IMR-90 (cell line): ENCODE data around the gene ZNF654. TPM values are rescaled to one million over a fixed set of nuclear protein-coding genes. Genes with fewer than 3 reads are reported as not detected.

Source experiments
- ATAC-seq: fragments of 200-7000 bp; cut with Tn5 transposase; 2 replicates; pipeline ENCODE4 v1.9.1; 2020; ENCODE audit warnings: low read depth, mild to moderate bottlenecking, moderate library complexity
- BruUV-seq: library from RNA; stranded (reverse); fragments of 400-500 nt; replicated peaks from 2 replicates; lab custom pipeline; 2021; lab: Mats Ljungman, UMichigan
- CTCF ChIA-PET: fragments of 300-600 bp; formaldehyde crosslinking; extraction: SDS; loops from one replicate; lab custom pipeline; 2021; ENCODE audit warnings: antibody characterized with exemption; lab: Yijun Ruan, JAX
- POLR2A ChIA-PET: fragments of 300-600 bp; sonication (Branson Sonifier 250); formaldehyde crosslinking; loops from one replicate; lab custom pipeline; 2022; ENCODE audit warnings: antibody characterized with exemption; ENCODE audit not compliant: unreplicated experiment; lab: Charles Lee
- DNase-seq: peaks from one replicate; pipeline ENCODE4 v3.0.0; 2013
- H2AFZ ChIP-seq: replicated peaks from 2 replicates; pipeline ENCODE3; 2013; ENCODE audit warnings: low read length, mild to moderate bottlenecking; ENCODE audit not compliant: poor library complexity
- H2AK5ac ChIP-seq: 2 replicates; pipeline ENCODE4 v1.6.1; 2013; ENCODE audit warnings: low read depth, low read length, inconsistent platforms
- H2AK9ac ChIP-seq: replicated peaks from 2 replicates; pipeline ENCODE3; 2013; ENCODE audit warnings: mild to moderate bottlenecking, low read depth, low read length, moderate library complexity; ENCODE audit not compliant: poor library complexity
- H2BK120ac ChIP-seq: 2 replicates; pipeline ENCODE4 v1.6.1; 2013; ENCODE audit warnings: low read depth, low read length, inconsistent platforms
- H2BK15ac ChIP-seq: 3 replicates; pipeline ENCODE4 v1.6.1; 2013; ENCODE audit warnings: low read depth, low read length, inconsistent platforms
- H2BK20ac ChIP-seq: 2 replicates; pipeline ENCODE4 v1.6.1; 2013; ENCODE audit warnings: low read depth, mild to moderate bottlenecking, inconsistent platforms, low read length, moderate library complexity
- H2BK5ac ChIP-seq: 2 replicates; pipeline ENCODE4 v1.6.1; 2013; ENCODE audit warnings: mild to moderate bottlenecking, low read depth, low read length, inconsistent platforms; ENCODE audit not compliant: poor library complexity, severe bottlenecking
- H3K14ac ChIP-seq: replicated peaks from 2 replicates; pipeline ENCODE4 v1.6.1; 2013; ENCODE audit warnings: low read depth, low read length, inconsistent platforms
- H3K18ac ChIP-seq: 2 replicates; pipeline ENCODE4 v1.6.1; 2013; ENCODE audit warnings: low read depth, low read length, control low read depth
- H3K23ac ChIP-seq: 2 replicates; pipeline ENCODE4 v1.6.1; 2013; ENCODE audit warnings: low read depth, low read length, inconsistent platforms
- H3K27ac ChIP-seq: 2 replicates; pipeline ENCODE4 v1.5.1; 2013; ENCODE audit warnings: mild to moderate bottlenecking, control low read depth, low read length; ENCODE audit not compliant: insufficient read depth
- H3K27me3 ChIP-seq: 2 replicates; pipeline ENCODE4 v1.6.1; 2013; ENCODE audit warnings: low read length; ENCODE audit not compliant: control insufficient read depth, insufficient read depth
- H3K36me3 ChIP-seq: 2 replicates; pipeline ENCODE4 v1.6.1; 2013; ENCODE audit warnings: low read length, mixed read lengths; ENCODE audit not compliant: control insufficient read depth, insufficient read depth
- H3K4ac ChIP-seq: 2 replicates; pipeline ENCODE4 v1.6.1; 2013; ENCODE audit warnings: low read depth, low read length, inconsistent platforms
- H3K4me1 ChIP-seq: 2 replicates; pipeline ENCODE4 v1.6.1; 2013; ENCODE audit warnings: low read length, mixed read lengths; ENCODE audit not compliant: control insufficient read depth, insufficient read depth
- H3K4me2 ChIP-seq: 2 replicates; pipeline ENCODE4 v1.6.1; 2013; ENCODE audit warnings: low read depth, mild to moderate bottlenecking, control low read depth, low read length, moderate library complexity
- H3K4me3 ChIP-seq: 2 replicates; pipeline ENCODE4 v1.5.1; 2013; ENCODE audit warnings: low read depth, mild to moderate bottlenecking, control low read depth, low read length, moderate library complexity; ENCODE audit not compliant: insufficient read depth
- H3K56ac ChIP-seq: 2 replicates; pipeline ENCODE4 v1.6.1; 2013; ENCODE audit warnings: low read length, inconsistent platforms; ENCODE audit not compliant: insufficient read depth; ENCODE audit errors: extremely low read depth
- H3K79me1 ChIP-seq, 2 experiments: 2 replicates each; pipeline ENCODE4 v1.6.1; 2013; ENCODE audit warnings: low read length in 2 of 2, inconsistent platforms in 1 of 2, low read depth in 1 of 2
- H3K9ac ChIP-seq: 2 replicates; pipeline ENCODE4 v1.6.1; 2013; ENCODE audit warnings: low read depth, low read length, control low read depth
- H3K9me1 ChIP-seq: 2 replicates; pipeline ENCODE4 v1.6.1; 2013; ENCODE audit warnings: low read length, inconsistent platforms; ENCODE audit not compliant: insufficient read depth
- H3K9me3 ChIP-seq: 2 replicates; pipeline ENCODE4 v1.6.1; 2013; ENCODE audit warnings: low read length; ENCODE audit not compliant: control insufficient read depth, insufficient read depth
- H4K20me1 ChIP-seq: 2 replicates; pipeline ENCODE4 v1.6.1; 2013; ENCODE audit warnings: low read length, inconsistent platforms; ENCODE audit not compliant: insufficient read depth
- H4K5ac ChIP-seq: 2 replicates; pipeline ENCODE4 v1.6.1; 2013; ENCODE audit warnings: mild to moderate bottlenecking, low read depth, low read length, control low read depth
- H4K8ac ChIP-seq, 2 experiments: 2 replicates each; pipeline ENCODE4 v1.6.1; 2013; ENCODE audit warnings: low read depth in 2 of 2, low read length in 2 of 2, control low read depth in 1 of 2, inconsistent platforms in 1 of 2
- H4K91ac ChIP-seq: 2 replicates; pipeline ENCODE4 v1.6.1; 2013; ENCODE audit warnings: low read depth, low read length, inconsistent platforms; ENCODE audit not compliant: insufficient read depth
- BHLHE40 ChIP-seq: fragments of 150-350 bp; IDR thresholded peaks from 2 replicates; pipeline ENCODE4 v1.6.1; 2016; ENCODE audit warnings: mild to moderate bottlenecking, low read depth, low read length
- CEBPB ChIP-seq: IDR thresholded peaks from 2 replicates; pipeline ENCODE4 v1.6.1; 2012; ENCODE audit warnings: low read depth, low read length, improper control_type of control experiment
- CHD1 ChIP-seq: IDR thresholded peaks from 2 replicates; pipeline ENCODE4 v1.6.1; 2012; ENCODE audit warnings: low read depth, low read length, improper control_type of control experiment
- FOS ChIP-seq: fragments of 150-350 bp; IDR thresholded peaks from 2 replicates; pipeline ENCODE4 v1.6.1; 2016; ENCODE audit warnings: low read depth, low read length
- NFE2L2 ChIP-seq: fragments of 150-350 bp; IDR thresholded peaks from 2 replicates; pipeline ENCODE4 v1.6.1; 2016; ENCODE audit warnings: low read depth, mild to moderate bottlenecking, low read length
- RAD21 ChIP-seq: IDR thresholded peaks from 2 replicates; pipeline ENCODE4 v1.6.1; 2012; ENCODE audit warnings: low read length, improper control_type of control experiment
- SMC3 ChIP-seq: fragments of 150-350 bp; IDR thresholded peaks from 2 replicates; pipeline ENCODE4 v1.6.1; 2016; ENCODE audit warnings: low read depth, mild to moderate bottlenecking, antibody characterized with exemption, low read length, moderate library complexity
- WGBS, 2 experiments: methylation state at CpG; one replicate each; pipeline versions ENCODE4 v1.1.5 to v1.1.7; 2013; ENCODE audit warnings: missing lambda C conversion rate in 2 of 2; ENCODE audit not compliant: insufficient read length in 1 of 2; ENCODE audit errors: extremely low coverage in 2 of 2; 5-methylcytosine and 5-hydroxymethylcytosine counted together
- dilution Hi-C: fragments of 300-500 bp; cut with HindIII; formaldehyde crosslinking; loops from one replicate; pipeline ENCODE4 v1.14.3; 2018; ENCODE audit warnings: low sequenced_read_pairs; ENCODE audit not compliant: unreplicated experiment
- in situ Hi-C: fragments of 300-500 bp; cut with MboI; formaldehyde crosslinking; loops from 3 replicates; pipeline ENCODE4 v1.14.3; 2019; ENCODE audit warnings: low sequenced_read_pairs, inconsistent platforms, mixed read lengths
- intact Hi-C: fragments of 100-400 bp; cut with micrococcal nuclease; formaldehyde crosslinking; loops from 2 replicates; pipeline ENCODE4 v1.10.0; 2022
- polyA plus RNA-seq, 3 experiments: library from polyadenylated mRNA; depleted of rRNA; stranded (reverse); fragments of >200 nt; gene quantifications; 2 replicates each; pipeline ENCODE4 v1.2.3, GENCODE V29; 2012; ENCODE audit warnings: low replicate concordance in 1 of 3
- total RNA-seq: library from RNA; depleted of rRNA; stranded (reverse); fragments of >200 nt; gene quantifications from 2 replicates; pipeline ENCODE4 v1.2.3, GENCODE V29; 2012
- TF ChIP-seq, protein P1 (sequence below): fragments of 150-350 bp; IDR thresholded peaks from 2 replicates; pipeline ENCODE4 v1.6.1; 2016; ENCODE audit warnings: low read depth, mild to moderate bottlenecking, low read length, moderate library complexity, borderline replicate concordance

Gene ZNF654
- total and polyA plus RNA-seq, 2 of the 4 experiments (the other 2 are of a cell fraction) = 3.3 to 11.5 TPM

DNA sequence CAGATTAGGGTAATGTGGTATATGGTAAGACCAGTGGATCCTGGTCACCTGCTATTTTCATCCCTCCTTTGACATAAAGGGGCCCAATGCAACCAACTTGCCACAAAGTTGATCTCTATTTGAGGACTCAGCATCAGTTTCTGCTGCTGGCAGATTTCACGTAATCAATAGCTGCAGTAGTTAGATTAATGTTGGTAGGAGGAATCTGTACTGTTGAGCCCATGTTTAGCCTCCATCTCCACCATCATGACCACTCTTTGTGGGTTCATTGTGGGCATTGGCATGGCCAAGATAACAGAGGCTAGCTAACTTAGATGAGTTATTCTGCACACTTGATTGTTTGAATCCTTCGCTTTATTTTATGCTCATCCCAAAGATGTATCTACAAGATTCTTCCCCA lies 30.2 kb upstream of the ZNF654 start:
- intact Hi-C loops = no loop called here
- no peak for DNase-seq
- Histone ChIP-seq H4K91ac (no peak overlapping the region), H2AFZ (no peak overlapping the region), H3K23ac (no peak overlapping the region), H2BK20ac (no peak overlapping the region), H3K4me1 (no peaks in the 10 kb centered on the region; the same call in 1 of the 2 replicates), H4K5ac (no peak overlapping the region), H3K9me1 (no peaks in the 10 kb centered on the region), H3K27me3 (peaks cover 5% of the 10 kb centered on the region; the same call in 1 of the 2 replicates), H2BK120ac (no peak overlapping the region), H3K4ac (no peak overlapping the region), H3K9me3 (0 out of 2 replicates have a peak, but pooled peaks cover 3% of the 10 kb centered on the region), H4K8ac (no peak overlapping the region), H3K56ac (no peak overlapping the region), H3K14ac (no peak overlapping the region), H3K27ac (no peak overlapping the region), H3K9ac (no peak overlapping the region), H2AK5ac (no peak overlapping the region), H2BK5ac (no peak overlapping the region), H2BK15ac (no peak overlapping the region), H3K79me1 (no peaks in the 10 kb centered on the region), H2AK9ac (no peak overlapping the region), H4K20me1 (no peaks in the 10 kb centered on the region), H3K4me3 (no peak overlapping the region), H3K18ac (no peak overlapping the region), H3K36me3 (no peaks in the 10 kb centered on the region), H3K4me2 (no peak overlapping the region)
- ChIA-PET CTCF (interaction anchor here (0.9 to 1.6 kb wide), 3 partner anchors 26 to 84 kb away, joined by 3 to 4 read pairs (median 3); no protein-coding TSS in a partner anchor), POLR2A (no interaction called here)
- ATAC-seq = no peak
- TF ChIP-seq FOS = no peak
- no peak for TF ChIP-seq NFE2L2
- TF ChIP-seq CHD1 = no peak
- TF ChIP-seq, protein P1, sequence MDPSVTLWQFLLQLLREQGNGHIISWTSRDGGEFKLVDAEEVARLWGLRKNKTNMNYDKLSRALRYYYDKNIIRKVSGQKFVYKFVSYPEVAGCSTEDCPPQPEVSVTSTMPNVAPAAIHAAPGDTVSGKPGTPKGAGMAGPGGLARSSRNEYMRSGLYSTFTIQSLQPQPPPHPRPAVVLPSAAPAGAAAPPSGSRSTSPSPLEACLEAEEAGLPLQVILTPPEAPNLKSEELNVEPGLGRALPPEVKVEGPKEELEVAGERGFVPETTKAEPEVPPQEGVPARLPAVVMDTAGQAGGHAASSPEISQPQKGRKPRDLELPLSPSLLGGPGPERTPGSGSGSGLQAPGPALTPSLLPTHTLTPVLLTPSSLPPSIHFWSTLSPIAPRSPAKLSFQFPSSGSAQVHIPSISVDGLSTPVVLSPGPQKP = no peak
- TF ChIP-seq BHLHE40 = no peak
- TF ChIP-seq CEBPB = no peak
- TF ChIP-seq RAD21 = no peak
- TF ChIP-seq SMC3 = no peak
- in situ Hi-C loops = no loop called here
- no CpG with 5 or more reads among the region's 2 CpGs for WGBS, 2 experiments
- no TSS peak for BruUV-seq
- dilution Hi-C loops = no loop called here
